ENCODE results near the gene ACVR1. TPM values are rescaled to one million over a fixed set of nuclear protein-coding genes. Genes with fewer than 3 reads are reported as not detected.

ACVR1 gene
- total and polyA plus RNA-seq, 2 of the 13 experiments (the other 11 are each of a cell fraction or from before 2014, with no cell fraction given), result 2.3 to 5.4 TPM

DNA sequence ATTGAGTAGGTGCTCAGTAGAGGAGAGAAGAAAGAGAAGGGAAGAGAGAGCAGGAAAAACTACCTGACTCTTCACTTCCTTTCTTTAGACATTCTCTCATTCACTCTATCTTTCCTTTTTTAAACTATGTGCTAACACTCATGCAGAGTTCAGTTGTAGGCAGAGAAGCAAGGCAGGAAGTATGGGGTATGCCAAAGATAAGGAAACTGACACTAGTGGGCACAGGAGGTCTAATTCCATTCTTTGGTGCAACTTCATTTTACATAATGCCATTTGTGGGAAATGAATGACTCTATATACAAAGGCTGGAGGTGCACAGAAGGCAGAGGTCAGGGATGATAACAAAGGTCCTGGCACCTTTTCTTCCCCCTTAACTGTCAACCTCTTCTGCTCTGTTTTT, 35.1 kb upstream of the ACVR1 start:
- POLR2A ChIA-PET, result no interaction called here
- TF ChIP-seq ZNF547 (CRISPR knock-in tag; IDR thresholded peaks at IDR 0.05) (no peak), FOSL1 (CRISPR knock-in tag; IDR thresholded peaks at IDR 0.05; ENCODE audit: borderline replicate concordance) (no peak), KLF12 (CRISPR knock-in tag; IDR thresholded peaks at IDR 0.05; ENCODE audit: borderline replicate concordance) (no peak), RFX5 (IDR thresholded peaks at IDR 0.05; ENCODE audit: low read depth, low read length) (no peak), IKZF4 (CRISPR knock-in tag; IDR thresholded peaks at IDR 0.05; ENCODE audit: borderline replicate concordance, low read depth, not compliant biosample characterization) (no peak), RBAK (CRISPR knock-in tag; IDR thresholded peaks at IDR 0.05) (no peak), ZBTB7B (CRISPR knock-in tag; IDR thresholded peaks at IDR 0.05) (no peak), NCOA1 (CRISPR knock-in tag; IDR thresholded peaks at IDR 0.05) (no peak)
- TF ChIP-seq, protein P1, sequence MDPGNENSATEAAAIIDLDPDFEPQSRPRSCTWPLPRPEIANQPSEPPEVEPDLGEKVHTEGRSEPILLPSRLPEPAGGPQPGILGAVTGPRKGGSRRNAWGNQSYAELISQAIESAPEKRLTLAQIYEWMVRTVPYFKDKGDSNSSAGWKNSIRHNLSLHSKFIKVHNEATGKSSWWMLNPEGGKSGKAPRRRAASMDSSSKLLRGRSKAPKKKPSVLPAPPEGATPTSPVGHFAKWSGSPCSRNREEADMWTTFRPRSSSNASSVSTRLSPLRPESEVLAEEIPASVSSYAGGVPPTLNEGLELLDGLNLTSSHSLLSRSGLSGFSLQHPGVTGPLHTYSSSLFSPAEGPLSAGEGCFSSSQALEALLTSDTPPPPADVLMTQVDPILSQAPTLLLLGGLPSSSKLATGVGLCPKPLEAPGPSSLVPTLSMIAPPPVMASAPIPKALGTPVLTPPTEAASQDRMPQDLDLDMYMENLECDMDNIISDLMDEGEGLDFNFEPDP (CRISPR knock-in tag; conservative IDR thresholded peaks at IDR 0.05), result no peak
- in situ Hi-C loops (cut with HindIII; ENCODE audit: extremely low pct_ligation_motif_present, low pct_unique_long_range_greater_than_20kb), result no loop called here
- no peak overlapping the region for H3K27ac ChIP-seq (ENCODE audit: extremely low read length, insufficient read depth, low read length)
- no peak overlapping the region for H2AFZ ChIP-seq (ENCODE audit: low read length)
- no peak overlapping the region for H3K9ac ChIP-seq (ENCODE audit: insufficient read depth, low read depth, low read length)
- no peaks in the 10 kb centered on the region for H3K9me3 ChIP-seq (ENCODE audit: low read length)
- no peak overlapping the region for H3K4me3 ChIP-seq (replicated peaks in 1 of 3; ENCODE audit: insufficient read depth in 1 of 3, low read depth in 2 of 3, low read length in 3 of 3)
- intact Hi-C loops (cut with micrococcal nuclease; ENCODE audit: unreplicated experiment), result no loop called here
- DNase-seq (ENCODE audit: low spot score) (no peak), FAIRE-seq (no peak), ATAC-seq (no peak)
- H4K20me1 ChIP-seq (ENCODE audit: insufficient read depth, low read length), result no peaks in the 10 kb centered on the region
- no peaks in the 10 kb centered on the region for H3K79me2 ChIP-seq (ENCODE audit: insufficient read depth, low read length)
- no peaks in the 10 kb centered on the region for H3K36me3 ChIP-seq (replicated peaks in 1 of 2; ENCODE audit: control insufficient read depth in 1 of 2, insufficient read depth in 2 of 2, low read length in 2 of 2)
- CTCF ChIA-PET (ENCODE audit: low intra/inter-chr PET ratio, low total read pairs), result no interaction called here
- no peak overlapping the region for H3K4me2 ChIP-seq (ENCODE audit: low read depth, low read length)
- H3K4me1 ChIP-seq (ENCODE audit: insufficient read depth, low read length), result no peaks in the 10 kb centered on the region
- no TSS peak for BruUV-seq (replicated peaks)
- H3K27me3 ChIP-seq (ENCODE audit: control insufficient read depth in 1 of 2, insufficient read depth in 2 of 2, low read length in 2 of 2), result no peaks in the 10 kb centered on the region; a peak in 3 of 5 replicates

GRCh38 chr2:157905092-157905491, 29.0 kb upstream of the ACVR1 start:
- intact Hi-C loops (cut with micrococcal nuclease; ENCODE audit: unreplicated experiment) (no loop called here), in situ Hi-C loops (cut with HindIII; ENCODE audit: extremely low pct_ligation_motif_present, low pct_unique_long_range_greater_than_20kb) (no loop called here)
- ATAC-seq, result peak; percentile 73
- ChIA-PET CTCF (ENCODE audit: low intra/inter-chr PET ratio, low total read pairs) (no interaction called here), POLR2A (no interaction called here)
- Histone ChIP-seq H3K4me2 (ENCODE audit: low read depth, low read length) (no peak overlapping the region), H3K27me3 (ENCODE audit: control insufficient read depth in 1 of 2, insufficient read depth in 2 of 2, low read length in 2 of 2) (peaks cover 0 to 13% of the 10 kb centered on the region in 2 experiments; a peak in 1 of 5 replicates), H3K9ac (ENCODE audit: insufficient read depth, low read depth, low read length) (no peak overlapping the region), H3K79me2 (ENCODE audit: insufficient read depth, low read length) (no peaks in the 10 kb centered on the region), H3K4me3 (replicated peaks in 1 of 3; ENCODE audit: insufficient read depth in 1 of 3, low read depth in 2 of 3, low read length in 3 of 3) (no peak overlapping the region), H3K9me3 (ENCODE audit: low read length) (no peaks in the 10 kb centered on the region), H2AFZ (ENCODE audit: low read length) (no peak overlapping the region), H3K36me3 (replicated peaks in 1 of 2; ENCODE audit: control insufficient read depth in 1 of 2, insufficient read depth in 2 of 2, low read length in 2 of 2) (no peaks in the 10 kb centered on the region), H3K4me1 (ENCODE audit: insufficient read depth, low read length) (no peaks in the 10 kb centered on the region), H4K20me1 (ENCODE audit: insufficient read depth, low read length) (no peaks in the 10 kb centered on the region), H3K27ac (ENCODE audit: extremely low read length, insufficient read depth, low read length) (no peak overlapping the region)
- FAIRE-seq, result peak; percentile 18
- TF ChIP-seq ZNF484 (CRISPR knock-in tag; IDR thresholded peaks at IDR 0.05; ENCODE audit: borderline replicate concordance, low read depth) (no peak), CTCF (CRISPR knock-in tag; IDR thresholded peaks at IDR 0.05) (peak; percentile 41), STAG1 (CRISPR knock-in tag; IDR thresholded peaks at IDR 0.05) (peak; percentile 39), NR2F6 (IDR thresholded peaks at IDR 0.05) (no peak), NR2F6 (CRISPR knock-in tag; IDR thresholded peaks at IDR 0.05) (peak; percentile 36; the same call in 1 of the 2 replicates)
- TF ChIP-seq, protein P2, sequence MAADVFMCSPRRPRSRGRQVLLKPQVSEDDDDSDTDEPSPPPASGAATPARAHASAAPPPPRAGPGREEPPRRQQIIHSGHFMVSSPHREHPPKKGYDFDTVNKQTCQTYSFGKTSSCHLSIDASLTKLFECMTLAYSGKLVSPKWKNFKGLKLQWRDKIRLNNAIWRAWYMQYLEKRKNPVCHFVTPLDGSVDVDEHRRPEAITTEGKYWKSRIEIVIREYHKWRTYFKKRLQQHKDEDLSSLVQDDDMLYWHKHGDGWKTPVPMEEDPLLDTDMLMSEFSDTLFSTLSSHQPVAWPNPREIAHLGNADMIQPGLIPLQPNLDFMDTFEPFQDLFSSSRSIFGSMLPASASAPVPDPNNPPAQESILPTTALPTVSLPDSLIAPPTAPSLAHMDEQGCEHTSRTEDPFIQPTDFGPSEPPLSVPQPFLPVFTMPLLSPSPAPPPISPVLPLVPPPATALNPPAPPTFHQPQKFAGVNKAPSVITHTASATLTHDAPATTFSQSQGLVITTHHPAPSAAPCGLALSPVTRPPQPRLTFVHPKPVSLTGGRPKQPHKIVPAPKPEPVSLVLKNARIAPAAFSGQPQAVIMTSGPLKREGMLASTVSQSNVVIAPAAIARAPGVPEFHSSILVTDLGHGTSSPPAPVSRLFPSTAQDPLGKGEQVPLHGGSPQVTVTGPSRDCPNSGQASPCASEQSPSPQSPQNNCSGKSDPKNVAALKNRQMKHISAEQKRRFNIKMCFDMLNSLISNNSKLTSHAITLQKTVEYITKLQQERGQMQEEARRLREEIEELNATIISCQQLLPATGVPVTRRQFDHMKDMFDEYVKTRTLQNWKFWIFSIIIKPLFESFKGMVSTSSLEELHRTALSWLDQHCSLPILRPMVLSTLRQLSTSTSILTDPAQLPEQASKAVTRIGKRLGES (CRISPR knock-in tag; IDR thresholded peaks at IDR 0.05; ENCODE audit: borderline replicate concordance), result no peak
- BruUV-seq (replicated peaks), result no TSS peak
- WGBS (ENCODE audit: low lambda C conversion rate), result 47% methylated on average over 4 of the region's 4 CpGs
- DNase-seq (ENCODE audit: low spot score), result no peak
